PC-9 (cell line): Measurements from ENCODE around the gene CLEC18B.
"Not testable (repeated sequence)": the region's sequence is repeated elsewhere in the genome, so short reads cannot be mapped to it uniquely, and the experiment has no call there.

Experiments
- CTCF ChIP-seq: fragments of 200-600 bp; sonication (generic); conservative IDR thresholded peaks from 2 replicates; pipeline ENCODE4 v1.6.1; 2017; ENCODE audit warnings: mixed run types, antibody characterized with exemption, mild to moderate bottlenecking, moderate library complexity
- EZH2 ChIP-seq: fragments of 200-600 bp; sonication (generic); IDR thresholded peaks from 2 replicates; pipeline ENCODE4 v1.8.0; 2017; ENCODE audit warnings: antibody characterized with exemption, low read depth

DNA sequence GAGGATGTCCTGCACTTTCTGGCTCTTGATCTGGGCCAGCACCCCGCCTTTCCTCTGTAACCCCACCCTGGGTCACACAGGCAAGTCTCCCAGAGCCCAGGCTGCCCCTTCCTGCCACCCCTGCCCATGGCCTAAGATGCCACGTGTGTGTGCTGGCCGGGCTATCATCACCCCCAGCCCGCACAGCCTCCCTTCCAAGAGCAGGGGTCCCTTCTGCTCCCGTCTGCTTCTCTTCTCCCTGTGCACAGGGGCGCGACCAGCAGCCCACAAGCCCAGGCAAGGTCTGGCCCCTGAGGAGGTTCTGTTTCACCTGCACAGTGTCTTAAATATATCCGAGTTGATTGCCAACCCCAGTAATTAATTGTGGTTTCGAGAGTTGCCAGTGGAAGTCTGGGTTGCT, 10.3 kb downstream of the CLEC18B start:
- TF ChIP-seq CTCF, EZH2: not testable (repeated sequence)
